Left lung (tissue), 10 donors: ENCODE data around the gene HMGCL. TPM values are rescaled to one million over a fixed set of nuclear protein-coding genes. Genes with fewer than 3 reads are reported as not detected.

Experiments
- ATAC-seq: fragments of 200-7000 bp; cut with Tn5 transposase; one replicate; pipeline ENCODE4 v1.9.1; 2020; ENCODE audit warnings: moderate library complexity
- DNase-seq, 4 donors: peaks; one replicate each; pipeline ENCODE4 v3.0.0-alpha.2; 2013 to 2020
- H3K27ac ChIP-seq, 2 donors: fragments of 200-600 bp; sonication (generic) in 1 of 2; one replicate each; pipeline versions ENCODE4 v1.5.0 to v1.8.0; 2020 to 2021
- H3K27me3 ChIP-seq, 2 donors: fragments of 200-600 bp; sonication (generic) in 1 of 2; one replicate each; pipeline versions ENCODE4 v1.5.0 to v1.8.0; 2020 to 2021
- H3K36me3 ChIP-seq, 2 donors: fragments of 200-600 bp; sonication (generic) in 1 of 2; one replicate each; pipeline versions ENCODE4 v1.5.0 to v1.8.0; 2020 to 2021
- H3K4me1 ChIP-seq, 2 donors: fragments of 200-600 bp; one replicate each; pipeline ENCODE4 v1.8.0; 2021
- H3K4me3 ChIP-seq, 2 donors: fragments of 200-600 bp; sonication (generic) in 1 of 2; one replicate each; pipeline versions ENCODE4 v1.5.0 to v1.8.0; 2020 to 2021; ENCODE audit warnings: mild to moderate bottlenecking in 1 of 2
- H3K9me3 ChIP-seq, 2 donors: fragments of 200-600 bp; sonication (generic) in 1 of 2; one replicate each; pipeline versions ENCODE4 v1.5.0 to v1.8.0; 2020 to 2021
- intact Hi-C, 2 donors: fragments of 100-400 bp; cut with DNase I; formaldehyde crosslinking; loops; one replicate each; pipeline versions ENCODE4 v1.11.2 to v1.14.2; 2022
- polyA plus RNA-seq, 6 donors: library from polyadenylated mRNA; unstranded; fragments of 120-200 nt; gene quantifications; one replicate each; pipeline ENCODE4 v1.2.1, GENCODE V29; 2013; ENCODE audit not compliant: insufficient read length in 6 of 6
- total RNA-seq, 2 donors: library from RNA; stranded (reverse); fragmentation: NEBNext Ultra II Directional; extraction: Animal tissue kit (Norgen Biotek cat#: 25700); gene quantifications; one replicate each; pipeline ENCODE4 v1.2.1, GENCODE V29; 2021
- TF ChIP-seq, protein P1 (sequence below), 2 donors: fragments of 200-600 bp; sonication (generic) in 1 of 2; IDR thresholded peaks; one replicate each; pipeline versions ENCODE4 v1.5.0 to v1.8.0; 2021; ENCODE audit warnings: antibody characterized with exemption in 2 of 2
- donor health status: DM: no; HTN: yes; CAD: no.
- donor health status: DM: no; HTN: no; CAD: no.

The HMGCL gene
- total and polyA plus RNA-seq, 8 donors: 32.3 to 51.3 (median 34.8) TPM

DNA sequence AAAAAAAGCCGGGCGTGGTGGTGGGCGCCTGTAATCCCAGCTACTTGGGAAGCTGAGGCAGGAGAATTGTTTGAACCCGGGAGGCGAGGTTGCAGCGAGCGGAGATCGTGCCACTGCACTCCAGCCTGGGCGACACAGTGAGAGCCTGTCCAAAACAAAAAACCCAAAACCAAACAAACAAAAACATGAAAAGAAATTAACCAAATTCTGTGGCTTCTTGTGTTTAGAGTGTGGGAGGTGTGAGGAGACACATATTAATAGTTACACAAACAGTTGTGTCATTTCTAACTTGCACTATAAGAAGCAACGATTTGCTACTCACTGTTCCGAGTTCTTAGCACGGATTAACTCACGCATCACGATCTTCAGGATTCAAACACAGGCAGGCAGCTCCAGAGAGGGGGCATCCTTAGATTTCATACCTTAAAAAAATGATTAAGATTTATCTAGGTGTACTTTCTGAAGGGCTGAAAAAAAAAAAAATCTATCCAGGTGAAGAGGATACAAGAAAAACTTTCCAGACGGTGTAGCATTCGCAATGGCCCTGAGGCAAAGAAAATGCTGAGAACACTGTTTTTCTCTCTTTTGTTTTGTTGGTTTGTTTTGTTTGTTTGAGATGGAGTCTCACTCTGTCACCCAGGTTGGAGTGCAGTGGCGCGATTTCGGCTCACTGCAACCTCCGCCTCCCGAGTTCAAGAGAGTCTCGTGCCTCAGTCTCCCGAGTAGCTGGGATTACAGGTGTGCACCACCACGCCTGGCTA is 713 bp upstream of the HMGCL start:
- H3K9me3 ChIP-seq: no peaks in the 10 kb centered on the region
- TF ChIP-seq, protein P1, sequence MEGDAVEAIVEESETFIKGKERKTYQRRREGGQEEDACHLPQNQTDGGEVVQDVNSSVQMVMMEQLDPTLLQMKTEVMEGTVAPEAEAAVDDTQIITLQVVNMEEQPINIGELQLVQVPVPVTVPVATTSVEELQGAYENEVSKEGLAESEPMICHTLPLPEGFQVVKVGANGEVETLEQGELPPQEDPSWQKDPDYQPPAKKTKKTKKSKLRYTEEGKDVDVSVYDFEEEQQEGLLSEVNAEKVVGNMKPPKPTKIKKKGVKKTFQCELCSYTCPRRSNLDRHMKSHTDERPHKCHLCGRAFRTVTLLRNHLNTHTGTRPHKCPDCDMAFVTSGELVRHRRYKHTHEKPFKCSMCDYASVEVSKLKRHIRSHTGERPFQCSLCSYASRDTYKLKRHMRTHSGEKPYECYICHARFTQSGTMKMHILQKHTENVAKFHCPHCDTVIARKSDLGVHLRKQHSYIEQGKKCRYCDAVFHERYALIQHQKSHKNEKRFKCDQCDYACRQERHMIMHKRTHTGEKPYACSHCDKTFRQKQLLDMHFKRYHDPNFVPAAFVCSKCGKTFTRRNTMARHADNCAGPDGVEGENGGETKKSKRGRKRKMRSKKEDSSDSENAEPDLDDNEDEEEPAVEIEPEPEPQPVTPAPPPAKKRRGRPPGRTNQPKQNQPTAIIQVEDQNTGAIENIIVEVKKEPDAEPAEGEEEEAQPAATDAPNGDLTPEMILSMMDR (IDR thresholded peaks at IDR 0.05): no peak
- no peak for DNase-seq

DNA sequence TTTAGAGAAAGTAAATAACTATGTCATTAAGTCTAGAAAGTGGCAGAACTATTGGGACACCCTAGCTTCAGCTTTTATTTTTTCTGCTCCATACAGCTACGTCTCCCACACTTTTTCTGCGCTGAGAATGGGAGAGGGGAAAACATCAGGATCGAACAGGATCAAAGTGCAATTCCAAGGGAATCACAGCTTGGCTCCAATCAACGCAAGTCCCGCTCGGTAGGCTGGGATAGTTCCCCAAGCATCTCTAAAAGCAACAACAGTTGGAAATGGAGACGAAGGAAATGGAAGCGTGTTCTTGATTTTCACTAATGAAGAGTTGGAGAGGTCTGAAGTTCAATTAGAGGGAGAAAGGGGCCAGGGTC is 536 bp downstream of the HMGCL start:
- peaks cover 5 to 14% of the 10 kb centered on the region in 2 donors for H3K4me1 ChIP-seq
- H3K36me3 ChIP-seq: no peaks in the 10 kb centered on the region
- peak overlapping the region; percentile 92 to 93 for H3K27ac ChIP-seq
- intact Hi-C loops: no loop called here
- peak overlapping the region; percentile 77 to 95 for H3K4me3 ChIP-seq
- DNase-seq: no peak
- TF ChIP-seq, protein P1 (IDR thresholded peaks at IDR 0.05): no peak
- H3K9me3 ChIP-seq: no peaks in the 10 kb centered on the region
- no peak for ATAC-seq
- H3K27me3 ChIP-seq: no peaks in the 10 kb centered on the region

More for the DNA sequence above, 713 bp upstream of the HMGCL start:
- Histone ChIP-seq H3K36me3 (no peaks in the 10 kb centered on the region), H3K4me1 (peaks cover 5 to 14% of the 10 kb centered on the region in 2 donors), H3K27ac (peak overlapping the region; percentile 92 to 93), H3K4me3 (peak overlapping the region; percentile 77 to 95), H3K27me3 (no peaks in the 10 kb centered on the region)
- no peak for ATAC-seq
- intact Hi-C loops: no loop called here

DNA sequence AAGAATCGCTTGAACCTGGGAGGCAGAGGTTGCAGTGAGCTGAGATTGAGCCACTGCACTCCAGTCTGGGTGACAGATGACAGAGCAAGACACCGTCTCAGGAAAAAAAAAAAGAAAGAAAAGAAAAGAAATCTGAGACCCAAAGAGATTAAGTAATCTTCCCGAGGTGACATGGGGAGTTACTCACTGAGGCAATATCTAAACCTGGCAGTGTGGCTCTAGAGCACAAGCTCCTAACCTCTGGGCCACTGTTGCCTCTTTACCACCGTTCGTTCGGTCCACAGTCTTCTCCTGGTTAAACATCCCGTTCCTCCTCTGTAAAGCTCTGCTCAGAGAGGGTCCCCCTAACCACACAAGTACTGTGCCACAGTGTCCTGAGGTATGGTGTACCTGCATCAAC is 1.5 kb downstream of the HMGCL start:
- Histone ChIP-seq H3K9me3 (no peaks in the 10 kb centered on the region), H3K27me3 (no peaks in the 10 kb centered on the region), H3K4me1 (peaks cover 5 to 14% of the 10 kb centered on the region in 2 donors), H3K36me3 (peaks cover 0 to 9% of the 10 kb centered on the region in 2 donors), H3K4me3 (no peak overlapping the region), H3K27ac (no peak overlapping the region)
- TF ChIP-seq, protein P1 (IDR thresholded peaks at IDR 0.05): no peak
- ATAC-seq (no peak), DNase-seq (no peak)
- intact Hi-C loops: no loop called here

DNA sequence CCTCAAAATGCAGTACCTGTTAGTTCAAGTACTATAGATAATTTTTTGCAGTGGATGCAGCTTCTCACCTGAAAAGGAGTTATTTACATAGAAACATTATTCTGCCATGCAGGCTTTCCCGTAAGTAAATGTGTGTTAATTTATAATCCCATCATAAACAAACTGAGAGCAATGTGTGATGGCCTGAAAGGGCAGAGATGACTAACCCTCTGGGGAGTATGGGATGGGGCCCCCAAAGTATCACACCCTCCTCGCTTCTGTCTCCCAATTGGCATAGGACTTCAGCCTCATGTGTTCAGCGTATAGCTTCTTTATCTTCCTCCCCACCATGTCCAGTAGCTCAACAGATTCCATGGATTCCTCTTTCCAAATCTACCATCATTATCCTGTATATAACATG is 7.6 kb downstream of the HMGCL start:
- Histone ChIP-seq H3K36me3 (peaks cover 0 to 69% of the 10 kb centered on the region in 2 donors), H3K27me3 (no peaks in the 10 kb centered on the region), H3K27ac (no peak overlapping the region), H3K4me3 (no peak overlapping the region), H3K4me1 (no peaks in the 10 kb centered on the region), H3K9me3 (no peaks in the 10 kb centered on the region)
- TF ChIP-seq, protein P1 (IDR thresholded peaks at IDR 0.05): no peak
- ATAC-seq (no peak), DNase-seq (no peak)
- intact Hi-C loops: no loop called here

DNA sequence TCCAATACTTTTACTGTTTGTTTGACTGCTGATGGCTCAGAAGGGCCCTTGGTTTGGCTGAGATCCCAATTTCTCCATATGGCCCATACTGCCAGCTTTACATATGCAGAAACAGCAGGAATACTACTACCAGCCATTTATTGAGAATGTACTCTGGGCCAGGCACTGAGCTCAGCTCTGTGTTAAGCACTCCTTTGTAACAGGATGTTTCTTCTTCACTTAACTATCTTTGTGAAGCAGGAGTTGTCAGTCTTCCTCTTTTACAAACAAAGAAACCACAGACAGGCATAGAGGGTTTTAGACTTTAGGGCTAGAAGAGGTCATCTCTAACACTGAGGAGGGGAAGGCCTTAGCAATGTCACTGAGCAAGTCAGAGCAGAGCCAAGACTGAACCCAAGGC is 8.3 kb downstream of the HMGCL start:
- ATAC-seq (no peak), DNase-seq (no peak)
- TF ChIP-seq, protein P1 (IDR thresholded peaks at IDR 0.05): no peak
- no peak overlapping the region for H3K27ac ChIP-seq
- no peak overlapping the region for H3K4me3 ChIP-seq
- H3K27me3 ChIP-seq: no peaks in the 10 kb centered on the region
- intact Hi-C loops: no loop called here
- peaks cover 0 to 76% of the 10 kb centered on the region in 2 donors for H3K36me3 ChIP-seq
- no peaks in the 10 kb centered on the region for H3K4me1 ChIP-seq
- H3K9me3 ChIP-seq: no peaks in the 10 kb centered on the region
